Activated CD8-positive, alpha-beta memory T cell treated with anti-CD3 and anti-CD28 coated beads, Interleukin-2, amount 50 U/mL, for 24 hours (primary cell): ENCODE measurements around the gene PPP1R9B.

Experiments used
- DNase-seq: peaks from one replicate; pipeline ENCODE4 v3.0.0-alpha.2; 2020; ENCODE audit errors: extremely low read depth

PPP1R9B gene

DNA sequence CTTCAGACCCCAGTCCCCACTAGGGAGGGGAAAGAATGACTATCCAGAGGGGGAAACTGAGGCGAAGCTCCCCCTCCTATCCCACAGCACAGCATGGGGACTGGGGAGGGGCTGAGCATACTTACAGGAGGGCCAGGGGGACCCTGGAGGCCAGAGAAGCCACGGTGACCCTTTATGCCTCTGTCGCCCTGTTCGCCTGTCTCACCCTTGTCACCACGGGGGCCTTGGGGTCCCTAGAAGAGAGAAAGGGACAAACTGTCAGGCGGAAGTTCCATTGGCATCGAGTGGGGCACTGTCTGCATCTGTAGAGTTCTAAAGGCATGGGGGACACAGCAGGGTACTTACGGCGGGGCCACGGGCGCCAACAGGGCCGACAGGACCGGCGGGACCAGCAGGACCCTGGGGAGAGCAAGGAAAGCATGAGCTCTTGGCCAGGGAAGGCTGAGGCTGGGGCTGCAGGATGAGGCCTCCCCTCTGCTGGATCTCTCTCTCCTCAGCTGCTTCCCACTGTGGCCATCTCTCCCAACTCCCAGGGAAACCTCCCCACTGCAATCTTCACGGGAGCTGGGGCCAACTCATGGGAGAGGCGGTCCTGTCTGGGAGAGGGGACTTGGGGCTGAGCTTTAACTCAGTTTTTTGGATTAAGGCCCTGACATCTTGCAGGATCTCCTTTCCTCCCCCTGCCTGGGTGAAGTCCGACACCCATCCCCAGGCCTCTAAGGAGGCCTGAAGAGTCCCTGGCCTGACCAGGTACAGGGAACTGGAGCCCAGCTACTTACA lies 37.5 kb upstream of the PPP1R9B start:
- DNase-seq, result no peak

DNA sequence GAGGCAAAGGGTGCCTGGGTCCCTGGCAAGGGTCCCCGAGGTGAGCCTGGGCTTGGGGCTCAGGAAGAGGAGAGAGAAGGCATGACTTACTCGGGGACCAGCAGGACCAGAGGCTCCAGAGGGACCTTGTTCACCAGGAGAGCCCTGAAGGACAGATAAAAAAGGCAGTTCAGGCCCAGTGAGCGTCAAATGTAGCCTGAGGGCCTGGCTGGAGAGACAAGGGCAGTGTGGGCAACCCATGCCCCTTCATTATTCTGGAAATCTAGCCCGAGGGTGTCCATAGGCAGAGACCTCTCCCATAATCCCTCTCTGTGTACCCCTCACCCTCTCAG lies 36.9 kb upstream of the PPP1R9B start:
- no peak for DNase-seq

DNA sequence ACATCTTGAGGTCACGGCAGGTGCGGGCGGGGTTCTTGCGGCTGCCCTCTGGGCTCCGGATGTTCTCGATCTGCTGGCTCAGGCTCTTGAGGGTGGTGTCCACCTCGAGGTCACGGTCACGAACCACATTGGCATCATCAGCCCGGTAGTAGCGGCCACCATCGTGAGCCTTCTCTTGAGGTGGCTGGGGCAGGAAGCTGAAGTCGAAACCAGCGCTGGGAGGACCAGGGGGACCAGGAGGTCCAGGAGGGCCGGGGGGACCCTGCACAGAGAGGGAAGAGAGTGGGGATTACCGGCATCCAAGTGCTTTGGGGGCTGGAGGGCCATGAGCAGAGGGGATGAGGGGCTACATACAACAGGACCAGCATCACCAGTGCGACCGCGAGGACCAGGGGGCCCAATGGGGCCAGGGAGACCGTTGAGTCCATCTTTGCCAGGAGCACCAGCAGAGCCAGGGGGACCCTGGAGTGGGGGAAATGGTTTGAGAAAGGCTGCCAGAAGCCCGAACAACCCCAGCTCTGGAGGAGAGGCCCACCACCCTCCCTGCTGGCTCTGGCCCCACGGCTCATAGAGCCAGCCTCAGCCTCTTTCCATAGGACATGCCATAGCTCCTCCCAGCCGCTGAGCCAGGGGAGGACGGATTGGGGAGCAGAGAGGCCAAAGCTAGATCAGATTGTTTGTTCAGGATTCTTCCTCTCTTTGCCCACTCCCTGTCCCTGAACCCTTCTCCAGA lies 36.4 kb upstream of the PPP1R9B start:
- DNase-seq, result no peak

DNA sequence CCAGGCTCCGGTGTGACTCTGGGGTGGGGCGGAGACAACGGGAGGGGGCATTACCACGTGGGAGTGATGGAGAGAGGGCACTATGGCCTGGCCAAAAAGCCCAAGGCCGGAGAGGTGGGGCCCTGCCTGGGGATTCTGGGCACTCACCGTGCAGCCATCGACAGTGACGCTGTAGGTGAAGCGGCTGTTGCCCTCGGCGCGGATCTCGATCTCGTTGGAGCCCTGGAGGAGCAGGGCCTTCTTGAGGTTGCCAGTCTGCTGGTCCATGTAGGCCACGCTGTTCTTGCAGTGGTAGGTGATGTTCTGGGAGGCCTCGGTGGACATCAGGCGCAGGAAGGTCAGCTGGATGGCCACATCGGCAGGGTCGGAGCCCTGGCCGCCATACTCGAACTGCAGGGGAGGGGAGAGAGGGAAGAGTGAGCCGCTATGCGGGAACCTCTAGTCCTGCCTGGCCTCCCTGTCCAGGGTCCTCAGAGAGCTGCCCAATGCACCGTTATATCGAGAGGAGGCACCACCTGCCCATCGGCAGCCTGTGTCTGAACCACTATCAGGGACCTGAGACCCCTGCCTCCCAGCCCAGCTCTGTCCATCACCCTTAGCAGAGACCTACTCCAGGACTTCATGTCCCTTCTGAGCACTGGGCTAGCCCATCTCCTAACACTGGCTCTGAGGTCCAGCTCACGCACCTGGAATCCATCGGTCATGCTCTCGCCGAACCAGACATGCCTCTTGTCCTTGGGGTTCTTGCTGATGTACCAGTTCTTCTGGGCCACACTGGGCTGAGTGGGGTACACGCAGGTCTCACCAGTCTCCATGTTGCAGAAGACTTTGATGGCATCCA lies 35.4 kb upstream of the PPP1R9B start:
- no peak for DNase-seq

DNA sequence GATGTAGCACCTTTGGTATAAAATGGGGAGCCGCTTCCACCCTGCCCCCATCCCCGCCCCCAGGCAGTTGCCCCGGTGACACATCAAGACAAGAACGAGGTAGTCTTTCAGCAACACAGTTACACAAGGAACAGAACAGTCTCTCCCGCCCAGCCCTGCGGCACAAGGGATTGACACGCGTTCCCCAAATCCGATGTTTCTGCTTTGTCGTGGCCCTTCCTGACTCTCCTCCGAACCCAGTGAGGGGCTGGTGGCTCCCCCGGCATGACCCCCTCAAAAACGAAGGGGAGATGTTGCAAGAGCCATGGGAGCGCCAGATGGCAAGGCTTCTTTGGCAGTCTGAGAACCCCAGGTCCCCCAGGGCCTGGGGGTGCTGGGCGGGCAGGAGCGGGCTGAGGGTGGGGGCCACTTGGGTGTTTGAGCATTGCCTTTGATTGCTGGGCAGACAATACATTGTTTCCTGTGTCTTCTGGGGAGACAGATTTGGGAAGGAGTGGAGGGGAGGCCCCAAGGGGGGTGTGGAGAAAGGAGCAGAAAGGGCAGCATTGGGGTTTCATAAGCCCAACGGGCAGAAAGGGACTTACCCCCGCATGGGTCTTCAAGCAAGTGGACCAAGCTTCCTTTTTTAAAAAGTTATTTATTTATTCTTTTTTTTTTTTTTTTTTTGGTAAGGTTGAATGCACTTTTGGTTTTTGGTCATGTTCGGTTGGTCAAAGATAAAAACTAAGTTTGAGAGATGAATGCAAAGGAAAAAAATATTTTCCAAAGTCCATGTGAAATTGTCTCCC lies 34.3 kb upstream of the PPP1R9B start:
- DNase-seq, result no peak

DNA sequence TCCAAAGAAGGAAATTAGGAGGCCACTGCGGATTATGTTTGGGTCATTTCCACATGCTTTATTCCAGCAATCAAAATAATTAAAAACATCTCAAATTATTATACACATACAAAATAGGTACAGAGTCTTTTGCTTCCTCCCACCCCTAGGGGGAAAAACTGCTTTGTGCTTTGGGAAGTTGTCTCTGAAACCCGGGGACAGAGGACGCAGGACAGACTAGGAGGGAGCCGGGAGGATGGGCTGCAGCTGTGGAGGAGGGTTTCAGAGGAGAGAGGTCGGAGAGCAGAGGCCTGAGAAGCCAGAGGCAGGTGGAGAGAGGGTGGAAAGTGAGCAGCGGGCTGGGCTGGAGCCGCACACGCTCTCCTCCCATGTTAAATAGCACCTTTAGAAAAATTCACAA lies 33.6 kb upstream of the PPP1R9B start:
- no peak for DNase-seq

DNA sequence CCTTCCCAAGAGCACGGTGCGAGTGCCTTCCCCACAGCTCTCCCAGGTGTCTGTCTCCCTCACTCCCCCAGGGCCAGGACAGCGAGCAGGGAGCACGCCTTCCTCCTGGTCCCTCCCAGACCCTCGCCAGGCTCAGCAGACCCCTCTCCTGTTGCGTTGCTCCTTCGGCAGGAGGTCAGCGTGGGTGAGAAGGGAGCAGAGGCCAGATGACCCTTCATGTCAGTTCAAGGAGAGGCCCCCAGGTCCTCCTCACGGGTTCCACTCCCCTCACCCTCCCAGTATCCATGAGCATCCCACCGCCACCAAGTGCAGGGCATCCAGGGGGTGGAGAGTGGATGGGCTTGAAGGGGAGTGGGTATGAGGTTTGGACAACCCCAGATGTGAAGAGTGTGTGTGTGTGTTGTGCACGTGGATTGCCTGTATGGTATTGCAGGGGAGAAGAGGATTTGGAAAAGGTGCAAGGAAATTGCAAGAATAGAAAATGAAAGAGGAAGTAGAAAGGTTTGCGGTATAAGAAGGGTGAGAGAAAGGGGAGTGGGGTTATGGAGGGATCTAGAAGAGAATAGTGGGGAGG lies 33.0 kb upstream of the PPP1R9B start:
- DNase-seq, result no peak

DNA sequence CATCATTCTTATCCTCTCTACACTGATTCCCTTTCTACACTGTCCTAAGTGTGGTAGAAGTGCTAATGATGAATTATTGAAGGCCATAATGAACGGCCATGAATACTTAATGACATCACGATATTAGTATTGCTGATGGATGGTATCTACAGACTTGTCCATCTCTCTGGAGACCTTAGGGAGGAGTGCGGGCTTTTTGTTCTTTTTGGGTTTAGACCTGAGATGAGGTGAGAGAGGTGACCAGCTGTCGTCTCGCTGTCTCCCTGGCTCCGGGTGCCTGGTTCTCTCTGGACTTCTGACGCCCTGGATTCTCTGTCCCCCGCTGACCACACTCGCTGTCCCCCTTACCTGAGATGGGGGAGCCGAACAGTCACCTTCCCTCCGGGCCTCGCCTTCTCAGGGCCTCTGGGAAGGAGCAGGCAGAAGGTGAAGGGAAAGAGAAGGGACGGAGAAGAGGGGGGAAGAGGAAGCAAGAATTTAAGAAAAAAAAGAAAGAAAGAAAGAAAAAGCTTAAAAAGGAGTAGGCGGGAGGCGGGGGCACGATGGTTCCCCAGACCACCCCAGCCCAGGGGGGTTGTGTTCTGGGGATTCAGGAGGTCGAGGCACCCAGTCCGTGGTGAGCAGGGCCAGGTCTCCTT lies 32.4 kb upstream of the PPP1R9B start:
- no peak for DNase-seq

DNA sequence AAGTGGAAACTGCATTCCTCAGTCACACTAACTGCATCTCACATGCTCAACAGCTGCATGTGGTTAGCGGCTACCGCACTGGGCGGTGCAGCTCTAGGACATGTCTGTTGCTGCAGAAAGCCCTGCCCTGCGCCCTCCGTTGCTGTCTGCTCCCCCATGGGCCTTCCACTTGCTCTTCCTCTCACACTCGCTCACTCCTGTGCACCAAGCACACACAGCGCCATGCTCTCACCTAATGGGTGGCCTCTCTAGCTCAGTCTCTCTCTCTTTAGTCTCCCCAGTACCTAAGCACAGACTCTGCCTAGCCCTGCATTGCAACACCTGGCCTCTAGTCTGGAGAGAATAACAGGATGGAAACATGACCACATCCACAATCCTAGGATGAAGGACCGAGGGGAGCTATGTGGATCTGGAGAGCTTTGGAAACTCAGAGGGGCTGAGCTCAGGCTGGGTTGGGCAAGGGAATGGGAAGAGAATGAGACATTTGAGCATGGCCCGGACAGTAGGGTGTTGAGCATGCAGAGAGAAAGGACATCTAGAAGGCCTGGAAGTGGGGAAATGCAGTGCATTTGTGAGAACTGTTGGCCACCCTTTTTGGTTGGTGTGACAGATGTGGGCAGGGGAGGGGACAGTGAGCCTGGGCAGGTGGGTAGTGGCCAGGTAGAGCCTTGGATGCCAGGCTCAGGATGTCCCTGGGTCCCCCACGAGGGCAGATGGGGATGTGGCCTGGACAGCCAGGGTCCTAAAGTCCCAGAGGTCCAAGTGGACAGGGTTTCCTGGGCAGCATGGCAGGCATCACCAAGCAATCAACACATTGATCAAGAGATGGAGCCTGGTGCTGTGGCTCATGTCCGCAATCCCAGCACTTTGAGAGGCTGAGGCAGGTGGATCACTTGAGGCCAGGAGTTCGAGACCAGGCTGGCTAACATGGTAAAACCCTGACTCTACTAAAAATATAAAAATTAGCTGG lies 31.4 kb upstream of the PPP1R9B start:
- DNase-seq, result no peak

DNA sequence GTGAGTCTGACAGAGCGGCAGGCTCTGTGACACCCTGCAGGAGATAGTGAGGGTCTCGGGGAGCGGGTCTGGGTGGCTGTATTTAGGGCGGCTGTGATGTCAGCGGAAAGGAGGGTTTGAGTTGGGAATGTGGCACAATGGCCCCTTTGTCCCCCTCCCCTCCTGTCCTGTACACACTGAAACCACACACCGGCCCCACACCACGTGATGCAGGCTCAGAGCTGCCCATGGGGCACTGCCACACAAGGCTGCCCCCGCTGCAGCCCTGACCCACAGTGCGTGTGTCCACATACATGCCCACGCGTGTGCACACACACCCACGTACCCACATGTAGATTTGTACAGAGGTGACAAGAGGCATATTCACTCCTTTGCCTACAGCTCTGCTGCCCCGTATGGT lies 30.7 kb upstream of the PPP1R9B start:
- DNase-seq, result no peak

DNA sequence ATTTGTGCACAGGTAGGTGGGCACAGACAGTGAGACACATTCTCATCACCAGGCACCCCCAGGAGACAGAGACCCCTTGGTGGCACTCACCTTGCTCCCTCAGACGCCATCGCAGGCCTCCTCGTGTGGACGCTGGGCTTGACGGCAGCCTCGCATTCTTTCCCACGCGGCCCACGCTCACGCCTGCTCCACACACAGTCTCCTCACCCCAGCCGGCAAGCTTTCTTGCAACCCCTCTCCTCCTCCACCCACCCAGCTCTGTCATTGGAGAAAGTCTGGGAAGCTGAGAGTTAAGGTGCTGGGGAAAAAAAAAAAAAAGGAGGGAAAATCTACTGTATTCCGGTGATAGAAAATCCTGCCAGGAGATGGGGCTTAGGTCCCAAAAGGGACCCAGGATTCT lies 30.1 kb upstream of the PPP1R9B start:
- DNase-seq, result no peak

DNA sequence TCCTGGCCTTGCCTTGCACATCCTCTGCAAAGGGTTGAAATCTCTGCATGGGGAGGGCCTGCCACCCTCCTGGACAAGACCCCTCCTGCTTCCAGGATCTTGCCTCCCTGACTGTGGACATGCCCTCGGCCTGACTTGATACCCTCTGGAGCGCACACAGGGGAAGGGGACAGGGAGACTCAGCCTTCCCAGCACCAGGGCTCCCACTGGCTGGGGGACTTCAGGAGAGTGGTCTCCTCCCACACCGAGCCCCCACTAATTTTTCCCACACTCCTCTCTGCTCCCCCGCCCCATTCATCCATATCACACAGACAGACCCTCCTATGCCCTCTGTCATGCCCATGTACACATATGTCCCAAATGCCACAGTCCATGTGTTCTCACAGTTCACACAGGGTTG lies 29.6 kb upstream of the PPP1R9B start:
- no peak for DNase-seq

DNA sequence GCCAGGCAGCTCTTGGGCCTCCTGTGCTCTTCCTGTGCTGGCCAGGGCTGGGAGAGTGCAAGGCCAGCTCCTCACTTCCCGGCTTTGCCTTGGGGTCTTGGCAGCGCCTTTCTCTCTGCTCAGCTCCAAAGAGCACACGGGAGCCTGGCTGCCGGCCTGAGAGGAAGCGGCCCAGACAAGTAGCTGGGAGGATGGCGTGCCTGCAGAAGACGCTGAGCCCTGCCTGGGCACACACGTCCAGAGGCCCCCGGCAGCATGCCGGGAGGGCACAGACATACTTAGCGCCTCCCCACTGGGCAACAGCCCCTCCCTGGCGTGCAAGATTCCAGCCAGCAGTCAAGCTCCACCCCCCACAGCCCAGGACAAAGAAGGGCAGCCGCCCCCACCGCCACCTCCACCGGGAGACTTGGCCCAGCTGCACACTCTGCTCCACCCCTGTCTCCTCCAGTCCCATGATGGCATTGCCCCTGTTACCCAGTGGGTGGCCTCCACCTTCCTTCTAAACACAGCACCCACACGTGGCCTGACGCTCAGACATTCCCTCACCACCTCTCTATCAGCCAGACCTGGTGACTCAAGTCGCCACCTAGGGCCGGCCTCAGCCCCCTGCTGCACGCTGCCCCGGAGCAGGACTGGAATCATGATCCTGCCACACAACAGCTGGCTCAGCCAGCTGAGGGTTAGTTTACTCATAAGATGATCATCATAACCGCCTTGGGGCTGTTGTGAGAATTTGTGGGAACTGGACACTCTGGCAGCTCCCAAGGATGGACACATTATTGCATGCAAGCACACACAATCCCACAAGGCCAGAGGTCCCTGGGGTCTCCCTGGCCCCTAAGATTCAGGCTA lies 27.7 kb upstream of the PPP1R9B start:
- no peak for DNase-seq

DNA sequence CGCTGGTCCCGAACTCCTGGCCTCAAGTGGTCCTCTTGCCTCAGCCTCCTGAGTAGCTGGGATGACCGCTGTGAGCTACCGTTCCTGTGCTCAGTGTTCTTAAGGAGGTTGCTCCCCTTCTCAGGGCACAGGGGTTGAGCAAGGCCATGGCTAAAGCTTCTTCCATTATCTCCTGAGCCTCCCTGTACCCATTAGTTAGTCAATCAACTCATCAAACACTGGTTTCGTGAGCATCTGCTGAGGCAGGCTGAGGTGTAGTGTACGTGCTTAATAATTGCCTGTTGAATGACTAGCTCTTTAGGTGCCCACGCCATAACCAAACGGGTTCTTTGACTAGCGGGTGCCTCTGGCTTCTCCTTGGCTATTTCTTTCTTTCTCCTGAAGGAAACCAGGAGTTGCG lies 27.0 kb upstream of the PPP1R9B start:
- no peak for DNase-seq

DNA sequence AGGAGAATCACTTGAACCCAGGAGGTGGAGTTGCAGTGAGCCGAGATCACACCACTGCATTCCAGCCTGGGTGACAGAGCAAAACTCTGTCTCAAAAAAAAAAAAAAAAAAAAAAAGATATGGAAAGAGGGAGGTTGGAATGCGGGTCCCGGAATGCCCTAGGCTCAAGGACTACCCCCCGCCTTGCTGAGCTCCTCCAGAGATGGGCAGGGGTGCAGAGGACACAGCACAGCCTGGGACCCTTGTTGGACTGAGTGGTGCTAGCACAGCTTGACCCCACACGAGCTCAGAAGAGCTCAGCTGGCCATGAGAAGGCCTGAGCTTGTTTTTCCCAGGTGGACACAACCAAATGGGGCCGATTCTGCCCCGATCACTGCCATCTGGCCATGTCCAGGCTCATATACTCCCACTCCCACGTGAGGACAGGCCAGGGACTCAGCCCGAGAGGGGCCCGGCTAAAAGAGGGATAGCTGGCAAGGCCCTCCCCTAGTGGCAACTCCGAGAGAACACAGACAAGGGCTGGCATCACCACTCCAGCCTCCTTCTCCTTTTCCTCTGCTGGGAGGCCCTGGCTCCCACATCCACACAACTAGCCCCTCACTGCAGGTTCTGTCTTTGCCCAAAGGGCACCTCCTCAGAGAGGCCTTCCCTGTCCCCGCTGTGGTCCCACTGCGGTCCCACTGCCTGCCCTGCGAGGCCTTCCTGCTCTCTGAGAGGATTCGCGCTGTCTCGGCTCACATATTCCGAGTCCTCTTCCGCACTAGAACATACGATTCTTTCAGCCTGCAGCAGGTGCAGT lies 26.3 kb upstream of the PPP1R9B start:
- DNase-seq, result no peak

DNA sequence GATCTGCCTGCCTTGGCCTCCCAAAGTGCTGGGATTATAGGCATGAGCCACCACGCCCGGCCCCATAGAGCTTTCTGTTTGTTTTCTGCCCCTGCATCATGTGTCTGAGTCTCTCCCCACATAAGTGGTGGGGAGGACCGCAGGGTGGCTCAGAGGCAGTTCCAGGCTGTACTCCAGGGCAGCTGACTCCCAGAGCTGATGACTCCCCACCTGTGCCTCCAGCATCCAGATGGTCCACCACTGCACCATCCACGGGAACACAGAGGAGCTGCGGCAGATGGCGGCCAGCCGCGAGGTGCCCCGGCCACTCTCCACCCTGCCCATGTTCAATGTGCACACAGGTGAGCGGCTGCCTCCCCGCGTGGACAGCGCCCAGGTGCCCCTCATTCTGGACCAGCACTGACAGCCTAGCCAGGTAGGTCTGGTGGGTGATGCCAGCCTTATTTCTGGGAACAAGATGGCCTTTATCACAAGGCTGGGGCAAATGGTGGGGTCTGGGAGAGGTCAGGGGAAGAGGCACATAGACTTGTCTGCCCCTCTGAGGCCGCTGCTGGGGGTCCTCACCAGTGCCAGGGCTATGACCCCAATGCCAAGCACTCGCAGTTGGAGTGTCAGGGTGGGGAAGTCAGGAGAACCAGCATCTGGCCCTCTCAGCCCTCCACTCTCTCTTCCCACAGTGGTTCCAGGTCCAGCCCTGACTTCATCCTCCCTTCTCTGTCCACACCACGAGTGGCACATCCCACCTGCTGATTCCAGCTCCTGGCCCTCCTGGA lies 24.7 kb upstream of the PPP1R9B start:
- DNase-seq, result no peak

DNA sequence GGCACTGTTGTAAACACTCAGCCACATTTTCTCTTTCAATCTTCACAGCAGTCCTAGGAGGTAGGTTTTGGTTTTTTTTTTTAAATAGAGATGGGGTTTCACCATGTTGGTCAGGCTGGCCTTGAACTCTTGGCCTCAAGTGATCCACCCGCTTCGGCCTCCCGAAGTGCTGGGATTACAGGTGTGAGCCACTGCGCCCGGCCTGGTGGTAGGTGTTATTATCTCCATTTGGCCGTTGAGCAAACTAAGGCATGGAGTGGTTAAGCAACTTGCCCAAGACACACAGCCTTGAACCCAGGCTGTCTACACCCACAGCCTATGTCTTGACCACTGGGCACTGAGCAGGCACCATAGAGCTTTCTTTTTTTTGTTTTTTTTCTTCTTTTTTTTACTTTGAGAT lies 24.0 kb upstream of the PPP1R9B start:
- DNase-seq, result no peak
